SK-MEL-5 (cell line): ENCODE data around the gene LCN10. TPM values are rescaled to one million over a fixed set of nuclear protein-coding genes. Genes with fewer than 3 reads are reported as not detected.

Experiments
- DNase-seq: peaks from one replicate; pipeline ENCODE4 v3.0.0-alpha.2; 2016; ENCODE audit warnings: low read depth, low spot score
- in situ Hi-C: cut with HindIII; loops from 2 replicates; pipeline ENCODE4 v1.10.0; 2016; ENCODE audit warnings: low sequenced_read_pairs, high pct_unique_total_duplicates, low pct_unique_long_range_greater_than_20kb
- total RNA-seq: library from RNA; depleted of rRNA; stranded (reverse); fragments of >200 nt; shearing (Covaris generic); gene quantifications from 2 replicates; pipeline ENCODE4 v1.2.3, GENCODE V29; 2014

The LCN10 gene
- total RNA-seq, 1 experiment from 2014 or later: not detected

DNA sequence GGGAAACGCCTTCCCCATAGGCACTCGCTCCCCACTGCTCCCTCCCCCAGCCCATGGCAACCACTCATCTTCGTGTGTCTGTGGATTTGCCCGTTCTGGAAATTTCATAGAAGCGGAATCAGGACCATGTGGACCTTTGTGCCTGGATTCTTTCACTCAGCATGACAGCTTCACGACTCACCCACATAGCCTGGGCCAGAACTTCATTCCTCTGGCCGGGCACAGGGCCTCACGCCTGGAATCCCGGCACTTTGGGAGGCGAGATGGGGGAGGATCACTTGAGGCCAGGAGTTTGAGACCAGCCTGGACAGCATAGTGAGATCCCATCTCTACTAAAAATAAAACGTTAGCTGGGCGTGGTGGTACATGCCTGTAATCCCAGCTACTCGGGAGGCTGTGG, 42.4 kb downstream of the LCN10 start:
- no peak for DNase-seq
- in situ Hi-C loops: no loop called here

GRCh38 chr9:136698635-136699246, 44.0 kb downstream of the LCN10 start:
- in situ Hi-C loops: no loop called here
- no peak for DNase-seq

DNA sequence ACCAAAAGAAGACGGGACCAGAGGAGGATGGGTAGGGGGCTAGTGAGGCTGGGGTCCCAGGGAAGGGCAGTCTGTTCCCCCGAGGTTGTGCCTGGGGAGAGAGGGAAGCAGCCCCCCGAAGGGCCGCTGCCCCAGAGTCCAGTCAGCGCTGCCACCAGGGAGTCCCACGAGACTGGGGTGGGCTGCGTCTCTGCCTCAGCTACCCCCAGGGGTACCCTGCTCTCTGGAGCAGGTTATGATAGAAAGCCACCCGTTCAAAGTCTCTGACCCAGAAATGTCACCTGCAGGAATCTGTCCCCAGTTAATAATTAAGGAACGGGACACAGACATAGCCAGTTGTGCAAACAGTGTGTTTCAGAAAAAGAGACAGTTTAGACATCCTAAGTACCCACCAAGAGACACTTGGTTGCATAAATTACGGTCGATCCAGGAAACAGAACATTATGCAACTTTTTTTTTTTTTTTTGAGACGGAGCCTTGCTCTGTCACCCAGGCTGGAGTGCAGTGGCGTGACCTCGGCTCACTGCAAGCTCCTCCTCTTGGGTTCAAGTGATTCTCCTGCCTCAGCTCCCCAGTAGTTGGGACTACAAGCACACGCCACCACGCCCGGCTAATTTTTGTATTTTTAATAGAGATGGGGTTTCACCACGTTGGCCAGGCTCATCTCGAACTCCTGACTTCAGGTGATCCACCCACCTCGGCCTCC, 44.8 kb downstream of the LCN10 start:
- in situ Hi-C loops: no loop called here
- no peak for DNase-seq

GRCh38 chr9:136697146-136697820, 45.5 kb downstream of the LCN10 start:
- in situ Hi-C loops: no loop called here
- peak; percentile 51 for DNase-seq

GRCh38 chr9:136696502-136696901, 46.2 kb downstream of the LCN10 start:
- in situ Hi-C loops: no loop called here
- no peak for DNase-seq

DNA sequence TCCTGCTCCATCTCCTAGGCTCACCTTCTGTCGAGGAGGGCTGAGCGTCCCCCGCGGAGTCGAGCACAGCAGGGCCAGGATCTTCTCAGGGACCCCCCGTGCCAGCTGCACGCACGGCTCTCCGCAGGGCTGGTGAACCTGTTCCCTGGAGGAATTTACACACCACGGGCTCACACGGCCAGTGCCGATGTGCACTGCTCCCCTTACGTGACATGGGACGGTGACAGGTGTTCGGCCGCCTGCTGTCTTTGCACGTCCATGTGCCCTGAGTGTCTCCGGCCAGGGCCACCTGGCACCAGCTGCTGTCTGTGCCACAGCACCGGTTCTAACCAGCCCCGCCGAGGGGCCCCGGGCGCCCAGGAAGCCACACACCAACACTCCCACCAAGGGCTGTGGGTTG, 46.8 kb downstream of the LCN10 start:
- in situ Hi-C loops: no loop called here
- DNase-seq: no peak

DNA sequence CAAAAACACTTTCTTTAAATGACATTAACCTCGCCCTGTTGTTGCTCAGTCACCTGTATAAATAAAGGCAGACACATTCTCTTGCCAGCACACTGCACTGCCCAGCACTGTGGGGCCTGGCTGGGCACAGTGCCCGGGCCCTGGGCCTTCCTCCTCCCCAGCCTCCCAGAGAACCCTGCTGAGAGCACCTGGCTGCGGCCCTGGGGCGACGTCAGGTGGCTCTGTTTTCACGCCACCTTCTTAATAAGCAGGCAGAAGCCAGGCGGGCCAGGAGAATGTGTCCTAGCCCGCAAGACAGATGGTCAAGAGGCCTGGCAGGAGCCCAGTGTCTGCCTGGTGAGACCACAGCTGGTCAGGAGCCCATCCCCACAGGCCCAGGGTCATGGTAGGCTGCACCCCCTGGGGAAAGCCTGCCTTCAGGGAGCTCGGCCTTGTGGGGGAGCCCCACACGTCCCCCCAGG, 47.3 kb downstream of the LCN10 start:
- DNase-seq: no peak
- in situ Hi-C loops: no loop called here

GRCh38 chr9:136694872-136695247, 47.9 kb downstream of the LCN10 start:
- no peak for DNase-seq
- in situ Hi-C loops: no loop called here

GRCh38 chr9:136694163-136694871, 48.4 kb downstream of the LCN10 start:
- in situ Hi-C loops: no loop called here
- peak; percentile 63 for DNase-seq

- in situ Hi-C loops: no loop called here
- no peak for DNase-seq
These were observed 49.1 kb downstream of the LCN10 start for GRCh38 chr9:136693490-136694162.

DNA sequence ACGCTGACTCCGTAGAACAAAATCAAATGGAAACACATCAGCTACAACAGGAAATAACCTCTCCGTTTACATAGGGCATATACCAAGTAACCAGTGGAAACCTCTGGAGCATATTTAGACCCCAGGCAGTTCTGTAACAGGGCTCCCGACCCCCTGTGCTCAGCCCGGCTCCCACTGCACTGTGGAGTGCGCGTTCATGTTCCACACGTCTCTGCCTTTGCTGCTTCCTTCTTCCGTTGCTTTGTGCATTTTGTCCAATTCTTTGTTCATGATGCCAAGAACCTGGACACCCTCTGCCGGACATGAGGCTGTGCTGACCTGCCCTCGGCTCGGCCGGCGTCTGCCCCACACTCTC, 49.6 kb downstream of the LCN10 start:
- DNase-seq: no peak
- in situ Hi-C loops: no loop called here

DNA sequence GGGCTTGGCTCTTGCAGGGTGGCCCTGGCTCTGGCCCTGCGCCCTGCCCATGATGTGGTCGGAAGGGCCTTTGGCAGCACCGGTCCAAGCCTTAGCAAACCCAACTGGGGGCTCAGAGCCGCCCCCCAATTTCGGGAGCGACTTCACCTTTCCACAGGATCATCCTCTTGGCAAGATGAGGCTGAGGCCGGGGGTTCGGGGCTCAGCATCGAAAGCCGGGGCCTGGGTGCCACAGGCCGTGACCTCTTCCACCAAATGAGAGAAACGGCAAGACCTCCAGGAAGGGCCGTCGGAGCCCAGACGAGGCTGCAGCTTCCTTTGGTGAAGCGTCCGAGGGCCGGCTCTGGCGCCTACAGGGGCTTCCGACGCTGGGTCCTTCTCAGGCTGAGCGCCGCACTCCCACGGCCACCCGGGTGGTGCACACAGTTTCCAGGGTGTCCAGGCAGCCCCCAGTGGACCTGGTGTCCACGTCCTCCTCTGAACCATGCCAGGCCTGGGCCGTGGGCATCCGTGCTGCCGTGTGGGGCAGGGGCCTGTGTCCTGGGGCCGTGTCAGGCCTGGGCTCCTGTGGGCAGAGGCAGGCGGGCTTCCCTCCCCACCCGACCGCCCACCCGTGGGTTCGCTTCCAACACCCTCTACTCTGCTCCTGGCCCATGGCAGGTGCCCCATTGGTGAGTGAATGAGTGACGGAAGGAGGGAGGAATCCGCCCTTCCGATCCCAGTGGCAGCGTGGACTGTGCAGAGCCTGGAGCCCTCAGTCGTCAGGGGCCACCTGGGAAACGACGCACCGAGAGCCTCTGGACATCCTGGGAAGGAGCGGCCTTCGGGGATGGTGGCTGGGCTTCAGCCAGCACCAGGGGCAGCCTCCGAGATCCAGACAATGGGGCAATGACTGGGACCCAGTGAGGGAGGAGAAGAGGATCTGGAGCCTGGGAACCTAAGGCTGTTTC, 50.3 kb downstream of the LCN10 start:
- in situ Hi-C loops: no loop called here

DNA sequence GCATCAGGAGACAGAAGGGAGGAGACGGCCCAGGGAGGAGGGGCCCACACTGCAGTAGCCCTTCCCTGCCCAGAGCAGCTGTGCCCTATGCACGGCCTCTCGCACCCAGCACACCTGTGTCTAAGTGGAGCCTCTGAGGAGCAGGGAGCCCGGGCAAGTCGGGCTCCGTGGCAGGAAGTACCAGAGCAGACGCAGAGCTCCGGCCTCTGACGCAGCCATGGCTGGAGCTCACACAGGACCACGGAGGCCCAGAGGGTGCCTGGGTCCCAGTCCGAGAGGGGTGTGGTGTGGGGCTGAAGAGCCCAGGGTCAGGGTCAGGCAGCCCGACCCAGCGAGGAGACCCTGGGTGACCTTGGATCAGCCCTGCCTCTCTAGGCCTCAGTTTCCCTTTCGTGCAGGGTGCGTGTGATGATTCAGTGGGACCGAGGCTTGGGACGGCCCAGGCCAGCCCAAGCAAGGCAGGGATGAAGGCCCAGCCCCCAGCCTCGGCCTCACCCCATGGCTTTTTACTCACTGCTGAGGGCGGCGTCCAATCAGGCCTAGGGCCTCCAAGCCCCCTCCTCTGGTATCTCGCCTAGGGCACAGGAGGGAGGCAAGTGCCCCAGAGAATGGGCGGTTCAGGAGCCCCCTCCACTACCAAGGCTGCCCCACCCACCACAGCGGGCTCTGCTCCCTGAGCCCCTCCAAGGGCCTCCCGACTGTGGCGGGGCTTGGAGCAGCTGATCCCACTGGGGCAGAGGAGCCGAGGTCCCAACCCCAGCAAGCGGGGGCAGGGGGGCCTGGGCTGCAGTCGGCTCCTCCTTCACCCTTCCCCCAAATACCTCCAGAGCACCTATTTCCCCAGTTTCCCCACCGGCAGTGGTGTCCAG, 51.2 kb downstream of the LCN10 start:
- in situ Hi-C loops: no loop called here
- no peak for DNase-seq

More for the DNA sequence above, 50.3 kb downstream of the LCN10 start:
- DNase-seq: no peak

- in situ Hi-C loops: no loop called here
- DNase-seq: no peak
These were observed 51.9 kb downstream of the LCN10 start for GRCh38 chr9:136690806-136691261.

DNA sequence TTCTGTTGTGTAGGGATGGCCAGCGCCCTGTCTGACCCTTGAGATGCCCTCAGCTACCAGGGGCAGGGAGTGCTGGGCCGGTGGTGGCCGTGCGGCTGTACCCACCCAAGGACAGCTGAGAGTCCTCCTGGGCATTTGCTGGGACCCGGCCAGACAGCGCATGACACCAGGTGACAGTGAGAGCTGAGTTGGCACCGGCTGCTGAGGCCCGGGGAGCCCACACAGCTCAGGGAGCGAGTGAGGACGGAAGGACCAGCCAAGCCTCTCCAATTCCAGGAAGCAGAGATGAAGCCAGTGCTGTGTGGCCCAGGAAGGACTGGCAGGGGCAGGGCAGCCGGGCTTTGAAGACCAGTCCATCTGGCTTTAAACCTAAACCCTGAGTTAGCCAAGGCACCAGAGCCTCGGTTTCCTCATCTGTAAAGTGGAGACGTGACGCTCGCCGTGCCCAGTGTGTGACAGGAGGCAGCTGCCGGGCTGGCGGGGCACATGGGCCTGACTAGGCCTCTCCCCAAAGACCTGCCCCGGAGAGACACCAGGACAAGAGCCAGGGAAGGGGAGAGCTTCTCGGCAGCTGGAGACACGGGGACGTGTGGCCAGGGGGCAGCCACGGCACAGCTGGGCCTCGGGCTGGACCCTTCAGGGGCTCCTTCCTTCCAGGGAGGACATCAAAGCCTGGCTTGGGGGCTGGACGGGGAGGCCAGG, 52.5 kb downstream of the LCN10 start:
- no peak for DNase-seq
- in situ Hi-C loops: no loop called here
